CD4-positive, alpha-beta memory T cell (primary cell): Measurements from ENCODE around the gene TLR8. TPM values are rescaled to one million over a fixed set of nuclear protein-coding genes. Genes with fewer than 3 reads are reported as not detected.
A peak's percentile ranks its signal among the peaks of the same experiment; 100 is the strongest.

Experiments used
- CTCF ChIA-PET: fragments of 350-600 bp; sonication (Branson Sonifier 250); formaldehyde crosslinking; loops from one replicate; lab custom pipeline; 2021; ENCODE audit warnings: inconsistent platforms; ENCODE audit not compliant: partially characterized antibody; lab: Charles Lee
- POLR2A ChIA-PET: fragments of 350-600 bp; sonication (Branson Sonifier 250); formaldehyde crosslinking; loops from one replicate; lab custom pipeline; 2021; ENCODE audit not compliant: partially characterized antibody; lab: Charles Lee
- DNase-seq, 5 donors: peaks; one replicate each; pipeline versions ENCODE4 v3.0.0 to v3.0.0-alpha.2; 2020 to 2022; ENCODE audit warnings: mixed read lengths in 1 of 5
- H3K27ac ChIP-seq: one replicate; pipeline ENCODE4 v1.7.0; 2013; ENCODE audit warnings: low read depth, low read length
- H3K27me3 ChIP-seq: 2 replicates; pipeline ENCODE4 v1.7.0; 2013; ENCODE audit warnings: mild to moderate bottlenecking, low read length, moderate library complexity; ENCODE audit not compliant: insufficient read depth
- H3K36me3 ChIP-seq: 2 replicates; pipeline ENCODE4 v1.7.0; 2013; ENCODE audit warnings: mild to moderate bottlenecking, low read length, moderate library complexity; ENCODE audit not compliant: insufficient read depth
- H3K4me1 ChIP-seq: 2 replicates; pipeline ENCODE4 v1.7.0; 2013; ENCODE audit warnings: mild to moderate bottlenecking, low read length, moderate library complexity; ENCODE audit not compliant: insufficient read depth
- H3K4me3 ChIP-seq, 2 donors: one replicate each; pipeline ENCODE4 v1.7.0; 2013; ENCODE audit warnings: low read length in 2 of 2, mild to moderate bottlenecking in 1 of 2
- H3K9me3 ChIP-seq, 2 donors: one replicate each; pipeline ENCODE4 v1.7.0; 2013; ENCODE audit warnings: low read length in 2 of 2, control low read depth in 1 of 2; ENCODE audit not compliant: control insufficient read depth in 1 of 2
- H3K27ac Mint-ChIP-seq, 7 donors: one replicate each; pipeline ENCODE4 v1.8.0; 2020 to 2021; ENCODE audit warnings: mixed read lengths in 7 of 7, mild to moderate bottlenecking in 6 of 7, inconsistent platforms in 3 of 7, moderate library complexity in 3 of 7
- H3K27me3 Mint-ChIP-seq, 2 donors: one replicate each; pipeline ENCODE4 v1.8.0; 2020 to 2021; ENCODE audit warnings: mixed read lengths in 2 of 2
- H3K36me3 Mint-ChIP-seq, 2 donors: one replicate each; pipeline ENCODE4 v1.8.0; 2020 to 2021; ENCODE audit warnings: mixed read lengths in 2 of 2, inconsistent platforms in 1 of 2, mild to moderate bottlenecking in 1 of 2
- H3K4me1 Mint-ChIP-seq, 4 donors: one replicate each; pipeline ENCODE4 v1.8.0; 2020 to 2021; ENCODE audit warnings: mixed read lengths in 4 of 4, mild to moderate bottlenecking in 1 of 4
- H3K4me3 Mint-ChIP-seq, 8 donors: one replicate each; pipeline ENCODE4 v1.8.0; 2020 to 2021; ENCODE audit warnings: mixed read lengths in 8 of 8, mild to moderate bottlenecking in 7 of 8, moderate library complexity in 6 of 8, inconsistent platforms in 3 of 8
- H3K9me3 Mint-ChIP-seq, 8 donors: one replicate each; pipeline ENCODE4 v1.8.0; 2020 to 2021; ENCODE audit warnings: mixed read lengths in 8 of 8, mild to moderate bottlenecking in 5 of 8, inconsistent platforms in 3 of 8, moderate library complexity in 1 of 8
- intact Hi-C: fragments of 100-400 bp; cut with micrococcal nuclease; formaldehyde crosslinking; loops from one replicate; pipeline ENCODE4 v1.15.1; 2023
- polyA plus RNA-seq, 2 donors: library from polyadenylated mRNA; unstranded; fragments of 300-500 nt; fragmentation: Illumina TruSeq; gene quantifications; one replicate each; pipeline ENCODE4 v1.2.3, GENCODE V29; 2021
- total RNA-seq, 2 experiments: library from RNA; stranded (reverse); gene quantifications; one replicate each; pipeline ENCODE4 v1.2.3, GENCODE V29; 2021

The TLR8 gene
- total and polyA plus RNA-seq, 4 experiments from 2014 or later, result 0.26 to 0.33 TPM; not detected in 2

DNA sequence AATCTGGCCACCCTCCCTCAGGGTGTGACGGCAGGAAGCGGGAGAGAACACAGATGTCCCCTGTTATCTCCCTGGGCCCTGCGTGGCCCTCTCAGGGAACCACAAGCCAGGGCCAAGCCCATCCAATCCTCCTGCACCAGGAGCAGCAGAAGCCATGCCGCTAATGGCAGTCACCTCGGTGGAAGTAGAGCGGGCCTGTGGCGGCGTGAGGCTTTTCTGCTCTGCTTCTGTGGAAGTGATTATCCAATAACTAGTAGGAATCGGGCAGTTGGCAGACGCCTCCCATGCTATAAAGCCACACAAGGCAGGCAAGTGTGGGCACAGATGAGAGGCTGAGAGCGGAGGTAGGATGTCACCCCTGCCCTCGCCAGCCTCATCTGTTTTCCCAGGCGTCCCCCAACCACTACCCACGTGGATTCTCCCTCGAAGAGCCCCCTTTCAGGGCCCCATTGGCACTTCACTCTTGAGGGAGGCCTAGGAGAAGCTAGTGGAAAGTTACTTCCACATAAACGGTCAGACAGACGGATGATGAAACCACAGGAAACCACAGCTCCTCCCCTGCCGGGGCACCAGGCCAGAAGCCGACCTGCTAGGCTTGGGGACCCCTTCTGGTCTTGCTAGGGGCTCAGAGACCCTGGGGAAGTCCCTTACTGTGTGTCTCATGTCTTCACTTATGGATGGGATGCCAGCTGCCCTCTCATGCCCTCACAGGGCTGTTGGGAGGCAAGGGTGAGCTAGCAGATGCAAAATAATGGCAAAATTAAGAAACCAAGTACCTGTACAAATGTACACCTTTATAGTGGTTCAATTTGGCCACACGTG is 49.7 kb downstream of the TLR8 start:
- ChIA-PET CTCF (interaction anchor here (0.9 to 8.8 kb wide), 7 partner anchors 9 to 532 kb away, joined by 3 to 108 read pairs (median 3); partner anchors contain the start of gene TMSB4X), POLR2A (interaction anchor here (0.6 to 17.9 kb wide), 19 partner anchors 9 to 779 kb away, joined by 3 to 1441 read pairs (median 5); partner anchors contain the start of genes OFD1, TMSB4X and TRAPPC2)
- H3K4me1 Mint-ChIP-seq, result peaks cover 42 to 90% (median 73%) of the 10 kb centered on the region in 4 donors
- H3K4me3 Mint-ChIP-seq, result peak overlapping the region; percentile 80 to 92 (median 86)
- no peaks in the 10 kb centered on the region for H3K27me3 ChIP-seq
- no peaks in the 10 kb centered on the region for H3K36me3 Mint-ChIP-seq
- no peaks in the 10 kb centered on the region for H3K9me3 Mint-ChIP-seq
- peak overlapping the region; percentile 94 to 99 (median 97) for H3K27ac Mint-ChIP-seq
- H3K27ac ChIP-seq, result peak overlapping the region; percentile 88
- H3K9me3 ChIP-seq, result no peaks in the 10 kb centered on the region
- H3K27me3 Mint-ChIP-seq, result no peaks in the 10 kb centered on the region
- intact Hi-C loops, result no loop called here
- DNase-seq, result peak; percentile 52 to 84 (median 65)
- H3K4me3 ChIP-seq, result peak overlapping the region; percentile 23 to 51
- peaks cover 96% of the 10 kb centered on the region for H3K4me1 ChIP-seq
- no peaks in the 10 kb centered on the region for H3K36me3 ChIP-seq

DNA sequence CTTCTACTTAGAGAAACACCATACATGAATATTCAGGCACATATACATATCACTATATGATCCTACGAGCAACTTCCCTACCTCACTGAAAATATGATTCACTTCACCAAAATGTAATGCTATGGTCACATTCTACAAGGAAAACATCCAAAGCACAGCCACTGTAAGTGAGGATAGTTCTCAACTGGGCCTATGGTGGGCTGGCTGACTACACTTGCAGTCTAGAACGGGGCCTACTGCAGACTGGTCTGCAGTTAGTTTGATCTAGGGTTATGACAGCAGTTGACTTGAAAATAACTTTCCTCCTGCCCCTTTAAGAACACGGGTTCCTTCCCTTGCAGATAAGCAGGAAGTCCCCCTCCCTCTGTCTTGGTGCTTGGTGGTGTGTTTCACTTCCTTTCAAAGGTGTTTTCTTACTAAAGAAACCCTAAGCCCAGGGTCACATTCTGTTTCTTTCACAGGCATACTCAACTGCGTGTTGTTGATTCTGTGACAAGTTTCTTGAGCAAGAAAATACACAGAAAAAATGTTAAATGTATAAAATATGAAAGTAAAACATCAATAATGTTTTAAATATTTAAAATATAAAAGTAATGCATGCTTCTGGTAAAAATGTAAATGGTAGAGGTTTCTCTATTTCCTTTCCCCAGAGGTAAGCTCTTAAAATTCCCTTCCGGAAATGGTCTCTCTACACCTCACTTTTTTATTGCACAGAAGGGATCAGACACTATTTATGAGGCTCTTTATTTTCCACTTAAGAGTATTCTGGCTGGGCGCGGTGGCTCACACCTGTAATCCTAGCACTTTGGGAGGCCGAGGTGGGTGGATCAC is 50.5 kb downstream of the TLR8 start:
- Mint-ChIP-seq H3K27me3 (no peaks in the 10 kb centered on the region), H3K27ac (peak overlapping the region; percentile 94 to 99 (median 97)), H3K4me3 (peak overlapping the region; percentile 81 to 92 (median 86)), H3K9me3 (no peaks in the 10 kb centered on the region), H3K36me3 (no peaks in the 10 kb centered on the region), H3K4me1 (peaks cover 47 to 90% (median 74%) of the 10 kb centered on the region in 4 donors)
- peak; percentile 79 to 87 (median 84) for DNase-seq
- ChIA-PET CTCF (interaction anchor here (0.9 to 8.8 kb wide), 5 partner anchors 10 to 532 kb away, joined by 3 to 108 read pairs (median 3); partner anchors contain the start of gene TMSB4X), POLR2A (interaction anchor here (0.7 to 17.9 kb wide), 20 partner anchors 8 to 778 kb away, joined by 3 to 1441 read pairs (median 6); partner anchors contain the start of genes OFD1, TMSB4X and TRAPPC2)
- H3K27ac ChIP-seq, result peak overlapping the region; percentile 88
- peaks cover 96% of the 10 kb centered on the region for H3K4me1 ChIP-seq
- intact Hi-C loops, result loop anchor here (1.0 kb wide), 1 partner anchor 10 kb away; no protein-coding TSS in a partner anchor
- no peaks in the 10 kb centered on the region for H3K36me3 ChIP-seq
- H3K4me3 ChIP-seq, result peak overlapping the region in 1 of 2 donors; percentile 51
- H3K9me3 ChIP-seq, result no peaks in the 10 kb centered on the region
- no peaks in the 10 kb centered on the region for H3K27me3 ChIP-seq

DNA sequence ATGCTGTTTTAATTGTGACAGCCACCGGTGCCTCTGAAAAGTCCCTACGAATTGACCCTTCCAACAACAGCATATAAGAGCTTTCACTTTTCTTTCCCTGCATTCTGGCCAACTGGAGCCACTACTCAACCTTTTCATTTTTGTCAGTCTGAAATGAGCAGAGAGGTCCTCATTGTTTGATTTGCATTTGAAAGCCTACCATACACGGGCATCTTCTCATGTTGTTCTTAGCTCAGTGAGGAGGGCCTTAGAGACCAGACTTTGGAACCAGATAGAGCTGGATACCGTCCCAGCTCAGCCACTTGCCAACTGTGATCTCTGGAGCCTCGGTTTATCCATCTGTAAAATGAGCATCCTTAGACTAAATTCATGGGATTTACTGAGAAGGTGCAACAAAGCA is 51.6 kb downstream of the TLR8 start:
- H3K9me3 ChIP-seq, result no peaks in the 10 kb centered on the region
- H3K4me1 ChIP-seq, result peaks cover 89% of the 10 kb centered on the region
- Mint-ChIP-seq H3K9me3 (no peaks in the 10 kb centered on the region), H3K4me3 (peak overlapping the region; percentile 72 to 82 (median 78)), H3K27me3 (no peaks in the 10 kb centered on the region), H3K36me3 (no peaks in the 10 kb centered on the region), H3K27ac (peak overlapping the region; percentile 89 to 99 (median 97)), H3K4me1 (peaks cover 42 to 87% (median 73%) of the 10 kb centered on the region in 4 donors)
- intact Hi-C loops, result no loop called here
- H3K36me3 ChIP-seq, result no peaks in the 10 kb centered on the region
- ChIA-PET POLR2A (interaction anchor here (1.1 to 17.9 kb wide), 13 partner anchors 9 to 777 kb away, joined by 3 to 1441 read pairs (median 9); partner anchors contain the start of genes OFD1, TMSB4X and TRAPPC2), CTCF (interaction anchor here (0.9 to 8.8 kb wide), 3 partner anchors 11 to 134 kb away, joined by 3 to 108 read pairs (median 3); partner anchors contain the start of gene TMSB4X)
- no peaks in the 10 kb centered on the region for H3K27me3 ChIP-seq
- peak overlapping the region; percentile 59 for H3K27ac ChIP-seq
- no peak for DNase-seq
- peak overlapping the region in 1 of 2 donors; percentile 38 for H3K4me3 ChIP-seq

DNA sequence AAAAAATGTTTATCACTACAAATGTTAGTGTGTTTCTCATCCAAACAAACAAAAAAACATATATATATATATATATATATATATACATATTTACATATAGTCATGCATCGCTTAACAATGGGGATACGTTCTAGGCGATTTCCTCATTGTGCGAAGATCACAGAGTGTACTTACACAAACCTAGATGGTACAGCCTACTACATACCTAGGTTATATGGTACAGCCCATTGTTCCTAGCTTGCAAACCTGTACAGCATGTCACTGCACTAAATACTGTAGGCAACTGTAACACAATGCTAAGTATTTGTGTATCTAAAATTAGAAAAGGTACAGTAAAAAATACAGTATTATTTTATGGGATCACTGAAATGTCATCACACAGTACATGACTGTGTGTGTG is 52.0 kb downstream of the TLR8 start:
- H3K4me3 ChIP-seq, result peak overlapping the region in 1 of 2 donors; percentile 38
- H3K4me3 Mint-ChIP-seq, result peak overlapping the region in 3 of 8 donors; percentile 78
- CTCF ChIA-PET, result interaction anchor here (1.6 to 8.8 kb wide), 2 partner anchors 11 to 12 kb away, joined by 3 to 108 read pairs; partner anchors contain the start of gene TMSB4X

DNA sequence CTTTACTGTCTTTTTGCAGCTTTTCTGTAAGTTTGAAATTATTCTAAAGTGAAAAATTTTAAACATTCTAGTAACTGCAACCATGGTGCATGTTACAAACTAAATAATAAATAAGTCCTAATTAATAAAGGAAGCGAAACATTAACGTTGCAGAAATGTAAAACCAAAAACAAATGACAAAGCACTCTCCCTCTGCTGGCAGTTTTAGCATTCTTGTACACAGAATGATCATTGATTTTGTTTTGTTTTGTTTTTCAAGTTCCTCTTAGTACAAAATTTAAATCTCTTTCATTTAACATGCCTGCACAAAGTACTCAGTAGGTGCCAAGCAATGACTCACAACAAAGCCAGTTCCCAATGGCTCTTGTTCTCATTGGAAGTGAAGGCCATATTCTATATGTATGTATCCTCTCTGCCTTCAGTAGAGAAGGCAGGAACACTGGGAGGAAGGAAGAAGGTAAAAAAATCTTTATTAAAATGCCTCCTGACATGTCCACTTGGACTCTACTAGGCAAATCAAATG is 54.8 kb downstream of the TLR8 start:
- no peaks in the 10 kb centered on the region for H3K9me3 Mint-ChIP-seq
- intact Hi-C loops, result no loop called here
- H3K4me3 Mint-ChIP-seq, result peak overlapping the region in 4 of 8 donors; percentile 0 to 67 (median 34)
- ChIA-PET POLR2A (interaction anchor here (0.7 to 17.9 kb wide), 3 partner anchors 10 to 116 kb away, joined by 3 to 1441 read pairs (median 4); partner anchors contain the start of gene TMSB4X), CTCF (interaction anchor here (0.8 to 1.0 kb wide), 2 partner anchors 12 to 126 kb away, joined by 3 read pairs; no protein-coding TSS in a partner anchor)
- H3K4me1 Mint-ChIP-seq, result peaks cover 34 to 67% (median 54%) of the 10 kb centered on the region in 4 donors
- DNase-seq, result no peak
- no peak overlapping the region for H3K4me3 ChIP-seq
- H3K9me3 ChIP-seq, result no peaks in the 10 kb centered on the region
- H3K27me3 Mint-ChIP-seq, result no peaks in the 10 kb centered on the region
- H3K36me3 ChIP-seq, result no peaks in the 10 kb centered on the region
- no peak overlapping the region for H3K27ac ChIP-seq
- peak overlapping the region in 6 of 7 donors; percentile 39 to 96 (median 73) for H3K27ac Mint-ChIP-seq
- H3K36me3 Mint-ChIP-seq, result no peaks in the 10 kb centered on the region
- H3K27me3 ChIP-seq, result no peaks in the 10 kb centered on the region
- H3K4me1 ChIP-seq, result peaks cover 69% of the 10 kb centered on the region

More for the DNA sequence above, 52.0 kb downstream of the TLR8 start:
- DNase-seq, result no peak
- no peaks in the 10 kb centered on the region for H3K9me3 ChIP-seq
- peak overlapping the region in 6 of 7 donors; percentile 89 to 99 (median 97) for H3K27ac Mint-ChIP-seq
- no peaks in the 10 kb centered on the region for H3K27me3 Mint-ChIP-seq
- H3K9me3 Mint-ChIP-seq, result no peaks in the 10 kb centered on the region
- peaks cover 85% of the 10 kb centered on the region for H3K4me1 ChIP-seq
- H3K27ac ChIP-seq, result peak overlapping the region; percentile 59
- intact Hi-C loops, result no loop called here
- H3K36me3 ChIP-seq, result no peaks in the 10 kb centered on the region
- no peaks in the 10 kb centered on the region for H3K36me3 Mint-ChIP-seq
- POLR2A ChIA-PET, result interaction anchor here (0.5 to 17.9 kb wide), 9 partner anchors 7 to 136 kb away, joined by 3 to 1441 read pairs (median 9); partner anchors contain the start of gene TMSB4X
- peaks cover 38 to 83% (median 70%) of the 10 kb centered on the region in 4 donors for H3K4me1 Mint-ChIP-seq
- no peaks in the 10 kb centered on the region for H3K27me3 ChIP-seq

DNA sequence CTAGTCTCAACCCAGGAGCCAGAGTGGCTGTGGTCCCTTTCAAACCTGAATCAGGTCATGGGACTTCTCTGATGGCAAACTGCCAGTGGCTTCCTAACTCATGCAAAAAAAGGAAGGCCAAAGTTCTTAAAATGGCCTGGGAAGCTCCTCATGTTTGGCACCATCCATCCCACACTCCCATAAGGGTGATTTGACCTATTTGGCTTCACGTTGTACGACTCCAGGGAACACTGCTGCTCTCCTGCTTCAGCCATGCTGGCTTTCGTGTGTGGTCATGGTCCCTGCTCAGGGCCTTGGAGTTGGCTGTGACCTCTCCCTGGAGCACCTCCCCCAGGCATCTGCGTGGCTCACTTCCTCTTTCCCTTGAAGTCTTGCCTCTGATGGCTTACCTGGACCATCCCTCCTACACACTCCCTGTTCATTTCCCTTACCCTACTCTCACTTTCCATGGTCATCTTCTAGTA is 55.7 kb downstream of the TLR8 start:
- Histone ChIP-seq H3K4me1 (peaks cover 70% of the 10 kb centered on the region), H3K9me3 (no peaks in the 10 kb centered on the region), H3K27me3 (no peaks in the 10 kb centered on the region), H3K36me3 (no peaks in the 10 kb centered on the region), H3K27ac (no peak overlapping the region), H3K4me3 (no peak overlapping the region)
- POLR2A ChIA-PET, result interaction anchor here (1.9 to 17.9 kb wide), 2 partner anchors 10 to 115 kb away, joined by 4 to 1441 read pairs; partner anchors contain the start of gene TMSB4X
- Mint-ChIP-seq H3K4me3 (peak overlapping the region in 6 of 8 donors; percentile 13 to 62 (median 34)), H3K27me3 (no peaks in the 10 kb centered on the region), H3K27ac (peak overlapping the region; percentile 13 to 96 (median 65)), H3K9me3 (no peaks in the 10 kb centered on the region), H3K36me3 (no peaks in the 10 kb centered on the region), H3K4me1 (peaks cover 35 to 66% (median 51%) of the 10 kb centered on the region in 4 donors)
- intact Hi-C loops, result no loop called here
- CTCF ChIA-PET, result interaction anchor here (0.8 kb wide), 1 partner anchor 13 kb away, joined by 3 read pairs; no protein-coding TSS in a partner anchor
- no peak for DNase-seq
